ENCODE data around the gene KNCN. TPM values are rescaled to one million over a fixed set of nuclear protein-coding genes. Genes with fewer than 3 reads are reported as not detected.

Gene KNCN
- total RNA-seq, 1 donor from 2014 or later = not detected

DNA sequence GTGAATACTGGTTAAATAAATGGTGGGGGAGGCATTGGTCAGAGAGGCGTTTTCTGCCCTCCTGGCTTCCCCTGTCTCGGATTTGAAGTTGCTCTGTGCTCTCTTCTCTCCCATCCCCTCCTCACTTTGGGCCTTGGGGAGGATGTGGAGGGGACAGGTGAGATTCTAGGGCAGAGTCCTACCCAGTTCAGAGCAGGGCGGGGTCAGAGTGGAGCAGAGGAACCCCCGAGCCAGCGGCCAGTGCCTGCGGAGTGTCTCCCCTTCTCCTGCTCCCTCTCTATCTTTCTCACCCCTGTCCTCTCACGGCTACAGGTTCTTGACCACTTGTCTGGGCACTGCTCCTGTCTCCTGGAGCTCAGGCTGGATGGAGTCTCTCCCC is 8.1 kb downstream of the KNCN start:
- H3K27ac ChIP-seq = no peak overlapping the region
- peaks cover 6% of the 10 kb centered on the region for H3K27me3 ChIP-seq
- no peaks in the 10 kb centered on the region for H3K36me3 ChIP-seq
- TF ChIP-seq, protein P1, sequence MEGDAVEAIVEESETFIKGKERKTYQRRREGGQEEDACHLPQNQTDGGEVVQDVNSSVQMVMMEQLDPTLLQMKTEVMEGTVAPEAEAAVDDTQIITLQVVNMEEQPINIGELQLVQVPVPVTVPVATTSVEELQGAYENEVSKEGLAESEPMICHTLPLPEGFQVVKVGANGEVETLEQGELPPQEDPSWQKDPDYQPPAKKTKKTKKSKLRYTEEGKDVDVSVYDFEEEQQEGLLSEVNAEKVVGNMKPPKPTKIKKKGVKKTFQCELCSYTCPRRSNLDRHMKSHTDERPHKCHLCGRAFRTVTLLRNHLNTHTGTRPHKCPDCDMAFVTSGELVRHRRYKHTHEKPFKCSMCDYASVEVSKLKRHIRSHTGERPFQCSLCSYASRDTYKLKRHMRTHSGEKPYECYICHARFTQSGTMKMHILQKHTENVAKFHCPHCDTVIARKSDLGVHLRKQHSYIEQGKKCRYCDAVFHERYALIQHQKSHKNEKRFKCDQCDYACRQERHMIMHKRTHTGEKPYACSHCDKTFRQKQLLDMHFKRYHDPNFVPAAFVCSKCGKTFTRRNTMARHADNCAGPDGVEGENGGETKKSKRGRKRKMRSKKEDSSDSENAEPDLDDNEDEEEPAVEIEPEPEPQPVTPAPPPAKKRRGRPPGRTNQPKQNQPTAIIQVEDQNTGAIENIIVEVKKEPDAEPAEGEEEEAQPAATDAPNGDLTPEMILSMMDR (IDR thresholded peaks at IDR 0.05) = no peak
- H3K4me3 ChIP-seq = no peak overlapping the region
- peaks cover 0 to 5% of the 10 kb centered on the region in 2 donors for H3K4me1 ChIP-seq
- intact Hi-C loops (cut with DNase I) = no loop called here
- no peak for DNase-seq (ENCODE audit: low spot score in 2 of 2)
- H3K9me3 ChIP-seq = no peaks in the 10 kb centered on the region

- Histone ChIP-seq H3K9me3 (no peaks in the 10 kb centered on the region), H3K36me3 (no peaks in the 10 kb centered on the region), H3K27me3 (peaks cover 6% of the 10 kb centered on the region), H3K4me1 (peaks cover 0 to 5% of the 10 kb centered on the region in 2 donors), H3K4me3 (no peak overlapping the region), H3K27ac (no peak overlapping the region)
- intact Hi-C loops (cut with DNase I) = no loop called here
- TF ChIP-seq, protein P1 (IDR thresholded peaks at IDR 0.05) = no peak
- no peak for DNase-seq (ENCODE audit: low spot score in 2 of 2)
Measured at GRCh38 chr1:46539972-46540371, 11.5 kb downstream of the KNCN start.

- H3K27ac ChIP-seq = no peak overlapping the region
- H3K4me3 ChIP-seq = no peak overlapping the region
- H3K9me3 ChIP-seq = no peaks in the 10 kb centered on the region
- intact Hi-C loops (cut with DNase I) = no loop called here
- H3K4me1 ChIP-seq = no peaks in the 10 kb centered on the region
- TF ChIP-seq, protein P1 (IDR thresholded peaks at IDR 0.05) = no peak
- DNase-seq (ENCODE audit: low spot score in 2 of 2) = no peak
- H3K36me3 ChIP-seq = no peaks in the 10 kb centered on the region
- no peaks in the 10 kb centered on the region for H3K27me3 ChIP-seq
Measured at GRCh38 chr1:46538147-46538546, 13.3 kb downstream of the KNCN start.

DNA sequence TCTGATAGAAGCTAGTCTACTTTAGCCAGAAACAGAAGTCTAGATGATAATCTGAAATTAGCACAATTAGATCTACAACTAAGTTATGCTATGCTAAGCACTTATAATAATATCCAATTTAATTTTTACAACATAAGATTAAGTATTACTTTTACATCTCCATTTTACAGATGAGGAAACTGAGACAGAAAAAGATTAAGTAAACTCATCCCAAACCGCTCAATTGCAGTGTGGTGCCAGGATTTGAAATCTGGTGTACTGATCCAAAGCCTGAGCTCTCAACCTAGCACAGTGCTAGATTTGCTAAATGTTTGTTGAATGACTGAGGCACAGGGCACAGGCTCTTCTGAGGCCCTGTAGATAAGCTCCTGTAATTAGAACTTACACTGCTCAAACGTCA is 13.8 kb downstream of the KNCN start:
- TF ChIP-seq, protein P1 (IDR thresholded peaks at IDR 0.05) = no peak
- Histone ChIP-seq H3K36me3 (no peaks in the 10 kb centered on the region), H3K4me1 (peaks cover 0 to 1% of the 10 kb centered on the region in 2 donors), H3K27ac (no peak overlapping the region), H3K27me3 (no peaks in the 10 kb centered on the region), H3K4me3 (no peak overlapping the region), H3K9me3 (no peaks in the 10 kb centered on the region)
- no peak for DNase-seq (ENCODE audit: low spot score in 2 of 2)
- intact Hi-C loops (cut with DNase I) = no loop called here

- intact Hi-C loops (cut with DNase I) = no loop called here
- Histone ChIP-seq H3K4me3 (no peak overlapping the region), H3K9me3 (no peaks in the 10 kb centered on the region), H3K27ac (no peak overlapping the region), H3K36me3 (no peaks in the 10 kb centered on the region), H3K27me3 (no peaks in the 10 kb centered on the region), H3K4me1 (peaks cover 0 to 4% of the 10 kb centered on the region in 2 donors)
- TF ChIP-seq, protein P1 (IDR thresholded peaks at IDR 0.05) = no peak
- DNase-seq (ENCODE audit: low spot score in 2 of 2) = no peak
Measured at GRCh38 chr1:46536527-46536926, 14.9 kb downstream of the KNCN start.

- Histone ChIP-seq H3K4me3 (no peak overlapping the region), H3K4me1 (peaks cover 0 to 4% of the 10 kb centered on the region in 2 donors), H3K36me3 (no peaks in the 10 kb centered on the region), H3K27me3 (no peaks in the 10 kb centered on the region), H3K9me3 (no peaks in the 10 kb centered on the region), H3K27ac (no peak overlapping the region)
- TF ChIP-seq, protein P1 (IDR thresholded peaks at IDR 0.05) = peak in 1 of 3 experiments; percentile 23
- no peak for DNase-seq (ENCODE audit: low spot score in 2 of 2)
- intact Hi-C loops (cut with DNase I) = no loop called here
Measured at GRCh38 chr1:46535063-46535462, 16.4 kb downstream of the KNCN start.

All from ascending aorta (tissue), 2 donors.